Kidney epithelial cell (primary cell): ENCODE results near the gene IQGAP3. TPM values are rescaled to one million over a fixed set of nuclear protein-coding genes. Genes with fewer than 3 reads are reported as not detected.

Experiments used
- DNase-seq: peaks from one replicate; pipeline ENCODE4 v3.0.0-alpha.2; 2010; ENCODE audit warnings: low read depth
- H3K27me3 ChIP-seq: 2 replicates; pipeline ENCODE4 v1.6.0; 2011; ENCODE audit warnings: low read length; ENCODE audit not compliant: control insufficient read depth, insufficient read depth
- H3K36me3 ChIP-seq: 2 replicates; pipeline ENCODE4 v1.5.1; 2011; ENCODE audit warnings: low read length; ENCODE audit not compliant: control insufficient read depth, insufficient read depth
- H3K4me3 ChIP-seq: 2 replicates; pipeline ENCODE4 v1.5.1; 2011; ENCODE audit warnings: low read depth, mild to moderate bottlenecking, control low read depth, low read length
- CTCF ChIP-seq: IDR thresholded peaks from 2 replicates; pipeline ENCODE4 v1.5.1; 2011; ENCODE audit warnings: mild to moderate bottlenecking, moderate library complexity, low read length, control low read depth, inconsistent platforms; ENCODE audit not compliant: insufficient read depth, poor library complexity, severe bottlenecking
- total RNA-seq: library from RNA; depleted of rRNA; stranded (reverse); fragments of >200 nt; gene quantifications from 2 replicates; pipeline ENCODE4 v1.2.3, GENCODE V29; 2015

Gene IQGAP3
- total RNA-seq, 1 donor from 2014 or later: 8.0 TPM

GRCh38 chr1:156482276-156482675, 90.1 kb downstream of the IQGAP3 start:
- no peak for TF ChIP-seq CTCF
- Histone ChIP-seq H3K4me3 (no peak overlapping the region), H3K27me3 (no peaks in the 10 kb centered on the region), H3K36me3 (peaks cover 1% of the 10 kb centered on the region)
- no peak for DNase-seq

GRCh38 chr1:156481527-156481926, 90.8 kb downstream of the IQGAP3 start:
- H3K4me3 ChIP-seq: no peak overlapping the region
- H3K27me3 ChIP-seq: no peaks in the 10 kb centered on the region
- no peak for DNase-seq
- peaks cover 2% of the 10 kb centered on the region for H3K36me3 ChIP-seq
- no peak for TF ChIP-seq CTCF

GRCh38 chr1:156480411-156481192, 91.8 kb downstream of the IQGAP3 start:
- no peak for DNase-seq
- Histone ChIP-seq H3K36me3 (peaks cover 6% of the 10 kb centered on the region), H3K4me3 (no peak overlapping the region), H3K27me3 (no peaks in the 10 kb centered on the region)
- TF ChIP-seq CTCF: peak; percentile 76

- DNase-seq: no peak
- Histone ChIP-seq H3K27me3 (no peaks in the 10 kb centered on the region), H3K4me3 (no peak overlapping the region), H3K36me3 (peaks cover 6% of the 10 kb centered on the region)
- peak; percentile 9 for TF ChIP-seq CTCF
These were observed 92.4 kb downstream of the IQGAP3 start for GRCh38 chr1:156480016-156480370.

- no peak for TF ChIP-seq CTCF
- no peak for DNase-seq
- Histone ChIP-seq H3K27me3 (no peaks in the 10 kb centered on the region), H3K4me3 (no peak overlapping the region), H3K36me3 (peaks cover 6% of the 10 kb centered on the region)
These were observed 93.0 kb downstream of the IQGAP3 start for GRCh38 chr1:156479093-156480015.
